ENCODE measurements around the gene PLA2G15.

- TF ChIP-seq POLR2AphosphoS5 (IDR thresholded peaks at IDR 0.05; ENCODE audit: low read depth, low read length) (no peak), TAF1 (IDR thresholded peaks at IDR 0.05; ENCODE audit: borderline replicate concordance, insufficient read depth, low read length) (no peak), REST (IDR thresholded peaks at IDR 0.05; ENCODE audit: insufficient read depth in 1 of 2, low read depth in 2 of 2, low read length in 2 of 2) (no peak)
These were observed 30.4 kb upstream of the PLA2G15 start for GRCh38 chr16:68214726-68215125.
